Measurements from ENCODE around the gene KCTD16.

KCTD16 gene

GRCh38 chr5:144126707-144127106 lies 44.0 kb upstream of the KCTD16 start:
- no peak for TF ChIP-seq CTCF (IDR thresholded peaks at IDR 0.05; ENCODE audit: poor library complexity, severe bottlenecking)
- ATAC-seq (ENCODE audit: low read depth) (no peak), DNase-seq (ENCODE audit: low spot score) (no peak)
- no peaks in the 10 kb centered on the region for H3K36me3 ChIP-seq (ENCODE audit: low read depth)
- H3K4me3 ChIP-seq (ENCODE audit: severe bottlenecking), result no peak overlapping the region
- H3K27me3 ChIP-seq (ENCODE audit: insufficient read depth, poor library complexity, severe bottlenecking), result no peaks in the 10 kb centered on the region
- no peaks in the 10 kb centered on the region for H3K9me3 ChIP-seq (ENCODE audit: severe bottlenecking)
- H3K4me1 ChIP-seq (ENCODE audit: insufficient read depth, poor library complexity, severe bottlenecking), result peaks cover 3% of the 10 kb centered on the region
- H3K27ac ChIP-seq (ENCODE audit: poor library complexity, severe bottlenecking), result no peak overlapping the region

GRCh38 chr5:144128844-144129243 lies 41.8 kb upstream of the KCTD16 start:
- Histone ChIP-seq H3K27ac (ENCODE audit: poor library complexity, severe bottlenecking) (no peak overlapping the region), H3K27me3 (ENCODE audit: insufficient read depth, poor library complexity, severe bottlenecking) (no peaks in the 10 kb centered on the region), H3K4me3 (ENCODE audit: severe bottlenecking) (no peak overlapping the region), H3K4me1 (ENCODE audit: insufficient read depth, poor library complexity, severe bottlenecking) (no peaks in the 10 kb centered on the region), H3K9me3 (ENCODE audit: severe bottlenecking) (no peaks in the 10 kb centered on the region), H3K36me3 (ENCODE audit: low read depth) (no peaks in the 10 kb centered on the region)
- no peak for DNase-seq (ENCODE audit: low spot score)
- no peak for TF ChIP-seq CTCF (IDR thresholded peaks at IDR 0.05; ENCODE audit: poor library complexity, severe bottlenecking)
- ATAC-seq (ENCODE audit: low read depth), result no peak

- H3K27ac ChIP-seq (ENCODE audit: poor library complexity, severe bottlenecking), result no peak overlapping the region
- no peaks in the 10 kb centered on the region for H3K9me3 ChIP-seq (ENCODE audit: severe bottlenecking)
- no peaks in the 10 kb centered on the region for H3K27me3 ChIP-seq (ENCODE audit: insufficient read depth, poor library complexity, severe bottlenecking)
- H3K4me1 ChIP-seq (ENCODE audit: insufficient read depth, poor library complexity, severe bottlenecking), result no peaks in the 10 kb centered on the region
- no peaks in the 10 kb centered on the region for H3K36me3 ChIP-seq (ENCODE audit: low read depth)
- DNase-seq (ENCODE audit: low spot score), result no peak
- ATAC-seq (ENCODE audit: low read depth), result no peak
- no peak overlapping the region for H3K4me3 ChIP-seq (ENCODE audit: severe bottlenecking)
- no peak for TF ChIP-seq CTCF (IDR thresholded peaks at IDR 0.05; ENCODE audit: poor library complexity, severe bottlenecking)
Measured at GRCh38 chr5:144130306-144130705, 40.4 kb upstream of the KCTD16 start.

- no peaks in the 10 kb centered on the region for H3K9me3 ChIP-seq (ENCODE audit: severe bottlenecking)
- TF ChIP-seq CTCF (IDR thresholded peaks at IDR 0.05; ENCODE audit: poor library complexity, severe bottlenecking), result no peak
- no peak for ATAC-seq (ENCODE audit: low read depth)
- no peak for DNase-seq (ENCODE audit: low spot score)
- H3K27me3 ChIP-seq (ENCODE audit: insufficient read depth, poor library complexity, severe bottlenecking), result no peaks in the 10 kb centered on the region
- H3K4me3 ChIP-seq (ENCODE audit: severe bottlenecking), result no peak overlapping the region
- no peaks in the 10 kb centered on the region for H3K36me3 ChIP-seq (ENCODE audit: low read depth)
- no peaks in the 10 kb centered on the region for H3K4me1 ChIP-seq (ENCODE audit: insufficient read depth, poor library complexity, severe bottlenecking)
- H3K27ac ChIP-seq (ENCODE audit: poor library complexity, severe bottlenecking), result no peak overlapping the region
Measured at GRCh38 chr5:144131261-144131660, 39.4 kb upstream of the KCTD16 start.

- Histone ChIP-seq H3K9me3 (ENCODE audit: severe bottlenecking) (no peaks in the 10 kb centered on the region), H3K27me3 (ENCODE audit: insufficient read depth, poor library complexity, severe bottlenecking) (no peaks in the 10 kb centered on the region), H3K4me3 (ENCODE audit: severe bottlenecking) (no peak overlapping the region), H3K4me1 (ENCODE audit: insufficient read depth, poor library complexity, severe bottlenecking) (no peaks in the 10 kb centered on the region), H3K27ac (ENCODE audit: poor library complexity, severe bottlenecking) (no peak overlapping the region), H3K36me3 (ENCODE audit: low read depth) (no peaks in the 10 kb centered on the region)
- ATAC-seq (ENCODE audit: low read depth), result no peak
- no peak for TF ChIP-seq CTCF (IDR thresholded peaks at IDR 0.05; ENCODE audit: poor library complexity, severe bottlenecking)
- no peak for DNase-seq (ENCODE audit: low spot score)
Measured at GRCh38 chr5:144133050-144133633, 37.5 kb upstream of the KCTD16 start.

Measured in RWPE2 (cell line).